ENCODE data around the gene MOB2. TPM values are rescaled to one million over a fixed set of nuclear protein-coding genes. Genes with fewer than 3 reads are reported as not detected.

Gene MOB2
- total and polyA plus RNA-seq, 9 of the 15 experiments (the other 6 are each of a cell fraction or from before 2014, with no cell fraction given), result 0.17 to 36.8 (median 19.2) TPM

DNA sequence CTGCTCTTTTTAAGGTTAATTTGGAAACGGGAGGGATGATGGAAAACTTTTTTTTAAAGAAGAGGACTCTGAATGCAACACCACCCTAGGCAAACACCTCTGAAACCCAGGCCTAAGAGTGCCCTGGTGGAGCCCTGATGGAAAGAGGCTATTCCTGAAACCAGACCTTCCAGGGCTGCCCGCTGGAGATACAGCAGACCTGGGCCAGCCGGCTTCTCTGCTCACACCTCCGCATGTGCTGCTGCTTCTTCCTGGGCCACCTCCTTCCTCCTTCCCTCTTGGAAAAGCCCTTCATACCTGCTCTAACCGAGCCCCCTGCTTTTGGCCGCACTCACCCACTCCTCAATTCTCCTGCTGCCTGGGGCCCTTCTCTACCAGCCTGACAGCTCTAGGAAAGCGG lies 47.6 kb upstream of the MOB2 start:
- Histone ChIP-seq H3K9ac (ENCODE audit: insufficient read depth in 1 of 2, low read depth in 2 of 2, low read length in 2 of 2) (no peak overlapping the region; a peak in 1 of 4 replicates), H3K36me3 (ENCODE audit: control insufficient read depth, insufficient read depth, low read length) (peaks cover 11% of the 10 kb centered on the region; the same call in 1 of the 3 replicates), H3K27me3 (ENCODE audit: control insufficient read depth in 2 of 2, insufficient read depth in 2 of 2, low read length in 2 of 2) (no peaks in the 10 kb centered on the region), H3K4me1 (replicated peaks in 1 of 2; ENCODE audit: control insufficient read depth in 2 of 2, insufficient read depth in 2 of 2, low read length in 2 of 2) (peaks cover 0 to 40% of the 10 kb centered on the region in 2 experiments; a peak in 3 of 5 replicates), H3K9me3 (replicated peaks; ENCODE audit: control insufficient read depth, insufficient read depth, low read depth, low read length) (no peaks in the 10 kb centered on the region), H3K79me2 (ENCODE audit: control insufficient read depth, insufficient read depth, low read length) (peaks cover 35% of the 10 kb centered on the region; the same call in 2 of the 3 replicates), H3K9me1 (ENCODE audit: control insufficient read depth, insufficient read depth, low read length) (peaks cover 11% of the 10 kb centered on the region), H2AFZ (ENCODE audit: low read depth, low read length) (no peak overlapping the region), H3K27ac (ENCODE audit: extremely low read depth, low read depth, low read length) (no peak overlapping the region), H4K20me1 (replicated peaks; ENCODE audit: control insufficient read depth, insufficient read depth, low read length) (peaks cover 26% of the 10 kb centered on the region), H3K4me2 (ENCODE audit: insufficient read depth, low read length) (no peak overlapping the region), H3K4me3 (no peak overlapping the region)
- no TSS peak for BruUV-seq (replicated peaks)
- no peak for FAIRE-seq
- ChIA-PET POLR2A (interaction anchor here (0.5 kb wide), 1 partner anchor 686 kb away, joined by 3 read pairs; no protein-coding TSS in a partner anchor), CTCF (ENCODE audit: low intra/inter-chr PET ratio) (no interaction called here)
- intact Hi-C loops (cut with micrococcal nuclease) (no loop called here), in situ Hi-C loops (cut with MboI) (no loop called here)
- 83% methylated on average over 6 of the region's 7 CpGs for WGBS (ENCODE audit: insufficient coverage, low coverage, missing lambda C conversion rate)
- DNase-seq (ENCODE audit: extremely low read depth in 1 of 4, low spot score in 3 of 4), result no peak
- ATAC-seq, result no peak
- TF ChIP-seq, protein P1, sequence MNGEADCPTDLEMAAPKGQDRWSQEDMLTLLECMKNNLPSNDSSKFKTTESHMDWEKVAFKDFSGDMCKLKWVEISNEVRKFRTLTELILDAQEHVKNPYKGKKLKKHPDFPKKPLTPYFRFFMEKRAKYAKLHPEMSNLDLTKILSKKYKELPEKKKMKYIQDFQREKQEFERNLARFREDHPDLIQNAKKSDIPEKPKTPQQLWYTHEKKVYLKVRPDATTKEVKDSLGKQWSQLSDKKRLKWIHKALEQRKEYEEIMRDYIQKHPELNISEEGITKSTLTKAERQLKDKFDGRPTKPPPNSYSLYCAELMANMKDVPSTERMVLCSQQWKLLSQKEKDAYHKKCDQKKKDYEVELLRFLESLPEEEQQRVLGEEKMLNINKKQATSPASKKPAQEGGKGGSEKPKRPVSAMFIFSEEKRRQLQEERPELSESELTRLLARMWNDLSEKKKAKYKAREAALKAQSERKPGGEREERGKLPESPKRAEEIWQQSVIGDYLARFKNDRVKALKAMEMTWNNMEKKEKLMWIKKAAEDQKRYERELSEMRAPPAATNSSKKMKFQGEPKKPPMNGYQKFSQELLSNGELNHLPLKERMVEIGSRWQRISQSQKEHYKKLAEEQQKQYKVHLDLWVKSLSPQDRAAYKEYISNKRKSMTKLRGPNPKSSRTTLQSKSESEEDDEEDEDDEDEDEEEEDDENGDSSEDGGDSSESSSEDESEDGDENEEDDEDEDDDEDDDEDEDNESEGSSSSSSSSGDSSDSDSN (IDR thresholded peaks at IDR 0.05; ENCODE audit: borderline replicate concordance in 1 of 2, low read depth in 2 of 2, low read length in 2 of 2), result no peak
- TF ChIP-seq, protein P2, sequence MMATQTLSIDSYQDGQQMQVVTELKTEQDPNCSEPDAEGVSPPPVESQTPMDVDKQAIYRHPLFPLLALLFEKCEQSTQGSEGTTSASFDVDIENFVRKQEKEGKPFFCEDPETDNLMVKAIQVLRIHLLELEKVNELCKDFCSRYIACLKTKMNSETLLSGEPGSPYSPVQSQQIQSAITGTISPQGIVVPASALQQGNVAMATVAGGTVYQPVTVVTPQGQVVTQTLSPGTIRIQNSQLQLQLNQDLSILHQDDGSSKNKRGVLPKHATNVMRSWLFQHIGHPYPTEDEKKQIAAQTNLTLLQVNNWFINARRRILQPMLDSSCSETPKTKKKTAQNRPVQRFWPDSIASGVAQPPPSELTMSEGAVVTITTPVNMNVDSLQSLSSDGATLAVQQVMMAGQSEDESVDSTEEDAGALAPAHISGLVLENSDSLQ (IDR thresholded peaks at IDR 0.05), result no peak
- TF ChIP-seq HSF4 (CRISPR knock-in tag; IDR thresholded peaks at IDR 0.05; ENCODE audit: borderline replicate concordance), result no peak
